NCI-H446 treated with DMSO at 0.1 percent for 48 hours (cell line): Measurements from ENCODE around the gene SPSB1.
"Not testable (repeated sequence)": the region's sequence is repeated elsewhere in the genome, so short reads cannot be mapped to it uniquely, and the experiment has no call there.

ENCODE experiments used
- DNase-seq: peaks from one replicate; lab custom pipeline; 2025; lab: John Stamatoyannopoulos, UW

The SPSB1 gene

DNA sequence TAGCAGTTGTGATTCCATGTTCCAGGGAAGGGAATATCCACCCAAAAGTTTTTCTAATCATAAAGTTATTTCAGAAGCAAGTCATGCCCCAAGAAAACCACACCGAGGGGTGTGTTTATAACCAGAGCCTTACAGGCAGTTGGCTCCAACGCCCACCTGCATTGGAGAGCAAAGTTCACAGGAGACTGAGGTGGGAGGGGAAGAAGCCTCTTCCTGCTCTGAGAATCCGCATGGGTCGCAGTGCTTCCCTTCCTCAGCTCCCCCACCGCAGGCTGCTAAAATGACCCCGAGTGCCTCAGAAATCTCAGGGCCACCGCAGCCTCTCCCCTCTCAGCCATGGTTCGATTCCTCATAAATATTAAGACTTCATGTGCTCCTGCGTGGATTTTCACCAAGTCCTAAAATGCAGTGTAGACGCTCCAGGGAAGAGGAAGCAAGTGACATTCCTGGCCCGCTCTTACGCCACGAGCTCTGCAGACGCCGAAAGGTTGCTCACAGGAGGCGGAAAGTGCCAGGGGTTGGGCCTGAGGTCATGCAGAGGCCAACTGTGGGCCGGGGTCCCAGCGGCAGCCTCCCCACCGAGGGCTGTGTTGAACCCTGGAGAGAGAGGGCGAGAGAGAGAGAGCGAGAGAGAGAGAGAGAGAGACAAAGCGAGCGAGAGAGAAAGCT is 13.4 kb upstream of the SPSB1 start:
- no peak for DNase-seq

- no peak for DNase-seq
Measured at GRCh38 chr1:9280015-9280860, 12.5 kb upstream of the SPSB1 start.

- no peak for DNase-seq
Measured at GRCh38 chr1:9281071-9281827, 11.4 kb upstream of the SPSB1 start.

DNA sequence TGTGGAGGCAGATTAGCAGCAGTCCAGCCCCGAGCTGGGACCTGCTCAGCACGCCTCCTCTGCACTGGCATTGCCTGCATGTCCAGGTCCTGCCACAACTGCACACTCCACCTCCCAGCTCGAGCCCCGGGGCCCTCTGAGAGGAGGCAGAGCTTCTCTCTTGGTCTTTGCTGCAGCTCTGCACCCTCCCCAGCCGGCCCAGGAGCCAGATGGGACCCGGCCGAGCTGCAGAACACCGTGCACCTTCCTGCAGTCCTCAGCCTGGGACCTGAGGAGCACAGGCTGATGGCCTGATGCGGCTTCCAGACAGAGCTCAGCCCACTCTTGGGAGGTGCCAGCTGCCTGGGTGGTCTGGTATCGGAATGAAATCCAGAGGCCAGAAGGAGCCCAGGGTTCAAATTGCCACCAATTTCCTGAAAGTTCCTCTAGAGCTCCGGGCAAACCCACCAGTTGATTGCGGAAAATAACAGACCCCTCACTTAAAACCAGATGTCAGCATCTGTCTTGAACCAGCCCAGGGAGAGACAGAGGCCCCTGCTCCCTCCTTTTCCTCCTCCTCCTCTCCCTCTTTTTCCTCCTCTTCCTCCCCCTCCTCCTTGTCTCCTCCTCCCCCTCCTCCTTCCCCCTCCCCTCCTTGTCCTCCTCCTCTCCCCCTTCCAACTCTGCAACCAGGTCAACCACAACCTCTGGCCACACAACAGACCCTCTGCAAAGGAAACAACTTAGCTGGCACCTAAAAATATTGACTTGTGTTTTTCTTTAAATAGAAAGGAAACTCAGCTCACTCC is 10.6 kb upstream of the SPSB1 start:
- DNase-seq = no peak

DNA sequence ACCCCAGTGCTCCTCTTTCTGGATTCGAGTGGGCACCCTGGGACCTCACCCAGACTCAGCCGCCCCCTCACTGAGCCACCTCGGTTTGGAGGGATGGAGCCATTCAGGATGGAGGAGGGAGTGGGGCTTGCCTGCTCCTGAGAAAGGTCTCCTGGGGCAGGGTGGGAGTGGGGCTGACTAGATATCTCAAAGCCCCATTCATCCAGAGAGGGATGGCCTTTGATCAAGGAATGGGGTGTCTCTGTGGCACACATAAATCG is 10.1 kb upstream of the SPSB1 start:
- no peak for DNase-seq

DNA sequence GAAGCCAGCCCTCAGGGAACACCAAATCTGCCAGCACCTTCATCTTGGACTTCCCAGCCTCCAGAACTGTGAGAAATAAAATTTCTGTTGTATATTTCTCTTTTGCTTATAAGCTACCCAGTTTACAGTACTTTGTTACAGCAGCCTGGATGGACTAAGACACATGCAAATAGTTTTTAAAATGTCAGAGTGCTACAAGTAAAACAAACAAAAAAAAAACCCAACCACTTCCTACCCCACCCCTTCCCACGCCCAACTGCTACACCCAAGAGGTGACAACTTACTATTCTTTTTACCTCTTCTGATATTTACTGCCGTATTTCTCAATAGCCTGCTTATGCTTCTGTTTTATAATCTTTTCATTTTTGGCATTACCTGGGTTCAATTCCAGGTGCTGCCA is 8.6 kb upstream of the SPSB1 start:
- DNase-seq = no peak

DNA sequence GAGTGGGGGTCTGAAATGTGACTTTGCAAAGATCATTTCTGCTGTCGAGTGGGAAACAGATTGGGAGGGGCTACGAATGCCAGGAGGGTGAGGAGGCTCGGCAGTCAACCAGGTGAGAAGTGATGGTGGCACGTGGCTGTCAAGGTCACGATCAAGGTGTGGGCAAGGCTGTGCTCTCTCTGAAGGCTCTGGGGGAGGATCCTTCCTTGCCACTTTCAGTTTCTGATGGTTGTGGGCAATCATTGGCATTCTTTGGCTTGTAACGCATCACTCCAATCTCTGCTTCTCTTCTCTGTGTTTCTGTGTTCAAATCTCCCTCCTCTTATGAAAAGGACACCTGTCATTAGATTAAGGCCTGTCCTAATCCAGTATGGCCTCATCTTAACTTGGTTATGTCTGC is 6.1 kb upstream of the SPSB1 start:
- no peak for DNase-seq

GRCh38 chr1:9289090-9289534 is 3.6 kb upstream of the SPSB1 start:
- DNase-seq = no peak

DNA sequence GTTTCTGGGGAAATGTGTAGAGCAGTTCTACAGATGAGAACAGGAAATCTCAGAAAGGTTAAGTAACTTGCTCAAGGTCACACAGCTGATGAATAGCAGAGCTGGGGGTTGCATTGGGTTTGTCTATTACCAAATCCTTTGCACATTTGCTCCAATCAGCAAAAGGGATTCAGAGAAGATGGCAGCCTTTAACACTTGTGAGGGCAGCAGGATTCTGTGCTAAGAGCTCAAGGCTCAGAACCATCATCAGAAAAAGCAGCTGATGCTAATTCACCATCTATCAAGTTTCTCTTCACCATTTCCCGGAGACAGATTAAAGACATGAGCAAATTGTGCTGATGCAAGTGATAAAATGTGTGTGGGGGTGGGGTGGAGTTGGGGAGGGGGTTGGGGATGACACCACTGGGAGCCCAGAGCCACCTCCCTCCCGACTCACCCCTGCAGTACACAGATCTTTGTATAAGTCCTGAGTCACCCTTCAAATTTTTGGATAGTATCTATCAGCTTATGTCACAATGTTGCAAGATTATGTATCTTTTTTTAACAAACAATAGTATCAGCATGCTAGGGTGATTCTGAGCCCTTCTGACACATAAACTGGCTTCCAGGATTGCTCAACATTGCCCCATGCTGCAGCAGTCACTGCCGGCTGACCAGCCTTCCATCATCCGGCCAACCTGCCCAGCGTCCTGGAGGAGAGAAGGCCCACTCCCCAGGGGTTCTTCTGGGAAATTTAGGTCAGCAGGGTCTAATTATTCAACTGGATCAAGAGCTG is 2.8 kb upstream of the SPSB1 start:
- DNase-seq = no peak

GRCh38 chr1:9291914-9292360 is 757 bp upstream of the SPSB1 start:
- DNase-seq = no peak

DNA sequence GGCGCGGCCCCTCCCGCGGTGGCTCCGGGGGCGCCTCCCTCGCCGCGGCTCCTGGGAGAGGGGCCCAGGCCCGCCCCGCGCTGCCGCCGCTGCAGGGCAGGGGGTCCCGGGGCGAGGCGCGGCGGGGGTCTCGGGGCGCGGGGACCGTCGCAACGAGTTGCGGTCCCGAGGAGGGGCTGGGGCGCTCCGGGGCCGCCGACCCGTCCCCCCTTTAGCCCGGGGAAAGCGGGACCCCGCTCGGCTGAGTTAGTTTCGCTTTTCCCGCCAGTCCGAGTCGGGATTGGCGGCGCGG is 493 bp downstream of the SPSB1 start:
- no peak for DNase-seq

DNA sequence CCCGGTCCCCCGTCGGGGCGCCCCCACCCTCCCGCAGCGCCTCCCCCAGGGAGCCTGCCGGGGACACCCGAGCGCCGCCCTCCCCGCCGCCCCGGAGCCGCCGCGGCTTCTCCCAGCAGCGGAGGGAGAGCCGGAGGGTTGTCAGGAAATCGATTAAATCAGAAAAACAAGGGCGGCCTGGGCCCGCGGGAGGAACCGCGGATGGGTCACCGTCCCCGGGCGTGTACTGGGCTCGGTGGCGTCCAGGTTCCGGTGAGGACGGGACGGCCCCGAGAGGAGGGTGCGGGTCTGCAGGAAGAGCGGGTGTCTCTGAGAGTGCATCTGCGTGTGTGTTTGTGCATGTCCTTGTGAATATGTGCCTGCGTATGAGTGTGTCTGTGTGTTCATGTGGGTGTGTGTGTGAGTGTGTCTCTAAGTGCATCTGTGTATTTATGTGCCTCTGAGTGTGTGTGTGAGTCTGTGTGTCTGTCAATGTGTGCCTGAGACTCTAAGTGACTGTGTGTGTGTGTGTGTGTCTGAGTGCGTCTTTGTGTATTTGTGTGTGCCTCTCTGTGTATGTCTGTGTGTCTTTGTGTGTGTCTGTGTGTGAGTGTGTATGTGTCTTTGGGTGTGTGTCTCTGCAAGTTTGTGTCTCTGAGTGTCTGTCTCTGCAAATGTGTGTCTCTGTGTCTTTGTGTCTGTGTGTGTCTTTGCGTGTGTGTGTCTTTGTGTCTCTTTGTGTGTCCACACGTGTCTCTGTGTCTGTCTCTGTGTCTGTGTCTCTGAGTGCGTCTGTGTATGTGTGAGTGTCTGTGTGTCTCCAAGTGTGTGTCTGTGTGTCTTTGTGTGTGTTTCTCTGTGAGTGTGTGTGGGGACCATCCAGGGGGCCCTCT is 1.1 kb downstream of the SPSB1 start:
- DNase-seq = no peak

- no peak for DNase-seq
Measured at GRCh38 chr1:9294405-9294773, 1.7 kb downstream of the SPSB1 start.

DNA sequence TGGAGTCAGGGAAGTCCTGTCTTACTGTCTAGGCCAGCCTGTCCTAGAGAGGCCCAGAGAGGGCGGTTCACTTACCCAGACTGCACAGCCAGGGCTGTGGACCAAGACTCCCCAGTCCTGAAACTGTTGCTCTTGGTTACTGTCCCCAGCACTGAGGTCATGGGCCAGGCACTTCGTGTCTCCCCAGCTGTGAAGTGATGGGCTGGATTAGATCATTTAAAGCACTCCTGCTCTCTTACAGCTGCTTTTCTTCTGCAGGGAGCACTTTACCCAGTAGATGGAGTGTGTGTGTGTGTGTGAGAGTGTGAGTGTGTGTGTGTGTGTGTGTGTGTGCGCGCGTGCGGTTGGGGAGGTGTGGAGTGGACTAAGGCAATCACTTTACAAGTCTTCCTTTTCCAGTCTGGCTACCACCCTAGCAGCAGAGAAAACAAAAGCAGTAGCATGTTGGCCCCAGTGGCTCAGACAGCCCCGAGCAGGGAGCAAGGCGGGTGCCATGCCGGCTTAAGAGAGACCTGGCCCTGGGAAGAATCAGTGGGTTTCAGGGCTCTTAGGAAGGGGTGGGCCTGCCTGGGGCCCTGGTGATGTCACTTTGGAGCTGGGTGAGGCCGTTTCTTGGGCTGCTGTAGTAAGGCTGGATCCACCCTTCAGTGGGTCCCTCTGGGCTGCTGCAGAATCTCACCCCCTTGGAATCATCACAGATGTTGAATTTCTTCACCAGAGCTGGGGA is 2.4 kb downstream of the SPSB1 start:
- no peak for DNase-seq

DNA sequence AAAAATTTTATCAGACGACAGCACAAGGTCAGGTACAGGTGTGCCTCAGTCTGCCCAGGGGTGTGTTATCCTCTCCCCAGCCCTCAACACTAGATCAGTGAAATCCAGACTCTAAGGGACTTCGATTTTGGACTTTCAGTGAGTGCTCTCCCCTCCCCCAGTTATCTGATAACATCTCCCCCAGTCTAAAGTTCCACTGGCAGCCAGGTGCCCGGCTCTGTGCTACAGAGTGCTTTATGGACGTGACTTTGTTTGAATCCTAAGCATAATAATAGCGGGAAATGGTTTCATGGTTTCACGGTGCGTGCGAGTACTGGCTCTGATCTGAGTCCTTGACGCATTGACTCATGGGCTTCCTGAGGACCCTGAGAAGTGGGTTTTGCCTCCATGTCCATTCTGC is 3.2 kb downstream of the SPSB1 start:
- DNase-seq = no peak

DNA sequence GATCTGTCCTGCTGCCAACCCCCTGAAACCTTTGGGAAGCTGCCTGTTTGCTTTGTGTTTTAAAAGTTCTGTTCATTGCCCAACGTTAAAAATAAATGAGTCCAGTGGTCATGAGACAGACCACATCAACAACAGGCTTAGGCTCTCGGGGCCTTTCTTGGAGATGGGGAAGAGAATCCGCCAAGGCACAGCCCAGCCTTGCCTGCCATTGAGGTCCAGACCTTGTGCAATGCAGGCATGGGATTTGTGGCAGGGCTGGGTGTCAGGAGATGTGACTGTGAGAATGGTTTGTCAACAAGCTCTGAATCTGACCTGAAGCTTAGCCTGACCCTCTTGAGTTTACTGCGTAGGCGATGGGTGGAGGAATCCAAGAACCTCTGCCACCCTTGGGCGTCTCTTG is 4.2 kb downstream of the SPSB1 start:
- no peak for DNase-seq

GRCh38 chr1:9297831-9298230 is 5.1 kb downstream of the SPSB1 start:
- DNase-seq = no peak

DNA sequence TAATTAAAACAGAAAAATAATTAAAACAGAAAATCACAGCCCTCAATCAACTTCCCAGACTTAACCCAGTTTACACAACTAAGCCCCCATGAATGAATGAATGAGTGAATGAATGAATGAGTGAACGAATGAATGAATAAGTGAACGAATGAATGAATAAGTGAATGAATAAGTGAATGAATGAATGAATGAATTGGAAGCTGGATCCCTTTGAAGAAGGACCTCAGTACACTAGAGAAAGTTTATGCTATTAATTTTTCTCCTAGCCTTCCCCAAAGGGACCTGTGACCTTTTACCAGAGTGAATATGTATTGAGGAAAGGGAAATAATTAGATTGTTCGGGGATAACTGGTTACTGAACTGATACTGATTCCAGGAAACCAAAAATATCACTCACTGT is 5.6 kb downstream of the SPSB1 start:
- DNase-seq = no peak

DNA sequence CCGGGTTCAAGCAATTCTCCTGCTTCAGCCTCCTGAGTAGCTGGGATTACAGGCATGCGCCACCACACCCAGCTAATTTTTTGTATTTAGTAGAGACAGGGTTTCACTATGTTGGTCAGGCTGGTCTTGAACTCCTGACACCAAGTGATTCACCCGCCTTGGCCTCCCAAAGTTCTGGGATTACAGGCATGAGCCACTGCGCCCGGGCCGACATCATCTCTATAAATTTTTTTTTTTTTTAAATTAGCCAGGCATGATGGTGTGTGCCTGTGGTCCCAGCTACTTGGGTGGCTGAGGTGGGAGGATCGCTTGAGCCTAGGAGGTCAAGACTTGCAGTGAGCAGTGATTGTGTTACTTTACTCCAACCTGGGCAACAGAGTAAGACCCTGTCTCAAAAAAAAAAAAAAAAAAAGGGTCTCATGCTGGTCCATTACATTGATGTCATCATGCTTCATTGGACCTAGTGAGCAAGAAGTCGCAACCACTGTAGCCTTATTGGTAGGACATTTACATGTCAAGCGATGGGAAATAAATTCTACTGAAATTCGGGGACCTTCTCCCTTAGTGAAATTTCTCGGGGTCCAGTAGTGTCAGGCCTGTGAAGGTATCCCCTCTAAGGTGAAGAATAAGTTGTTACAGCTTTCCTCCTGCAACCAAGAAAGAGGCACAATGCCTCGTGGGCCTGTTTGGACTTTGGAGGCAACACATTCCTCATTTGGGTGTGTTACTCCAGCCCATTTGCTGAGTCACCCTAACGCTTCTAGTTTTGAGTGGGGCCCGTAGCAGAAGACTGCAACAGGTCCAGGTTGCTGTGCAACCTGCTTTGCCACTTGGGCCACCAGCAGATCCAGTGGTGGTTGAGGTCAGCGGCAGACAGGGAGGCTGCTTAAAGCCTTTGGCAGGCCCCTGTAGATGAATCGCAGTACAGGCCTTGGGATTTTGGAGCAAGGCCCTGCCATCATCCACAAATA is 7.2 kb downstream of the SPSB1 start:
- DNase-seq = not testable (repeated sequence)
